ENCODE results near the gene TNFAIP8L2.

DNA sequence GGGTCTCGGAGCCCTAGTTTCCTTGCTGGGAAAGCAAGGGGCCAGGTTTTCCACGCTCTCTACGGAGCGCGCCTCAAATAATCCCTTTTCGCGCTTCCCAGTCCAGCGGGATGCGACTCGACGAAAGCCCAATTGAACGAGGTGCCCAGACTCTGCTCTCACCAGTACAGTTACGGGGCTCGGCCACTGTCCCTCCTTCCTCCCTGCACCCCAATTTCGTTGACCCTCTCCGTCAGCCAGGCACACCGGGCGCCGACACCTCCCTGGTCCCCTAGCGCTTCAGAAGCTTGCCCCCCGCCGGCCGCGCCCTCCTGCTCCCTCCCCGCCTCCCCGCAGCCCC is 10.4 kb upstream of the TNFAIP8L2 start:
- TF ChIP-seq, protein P1, sequence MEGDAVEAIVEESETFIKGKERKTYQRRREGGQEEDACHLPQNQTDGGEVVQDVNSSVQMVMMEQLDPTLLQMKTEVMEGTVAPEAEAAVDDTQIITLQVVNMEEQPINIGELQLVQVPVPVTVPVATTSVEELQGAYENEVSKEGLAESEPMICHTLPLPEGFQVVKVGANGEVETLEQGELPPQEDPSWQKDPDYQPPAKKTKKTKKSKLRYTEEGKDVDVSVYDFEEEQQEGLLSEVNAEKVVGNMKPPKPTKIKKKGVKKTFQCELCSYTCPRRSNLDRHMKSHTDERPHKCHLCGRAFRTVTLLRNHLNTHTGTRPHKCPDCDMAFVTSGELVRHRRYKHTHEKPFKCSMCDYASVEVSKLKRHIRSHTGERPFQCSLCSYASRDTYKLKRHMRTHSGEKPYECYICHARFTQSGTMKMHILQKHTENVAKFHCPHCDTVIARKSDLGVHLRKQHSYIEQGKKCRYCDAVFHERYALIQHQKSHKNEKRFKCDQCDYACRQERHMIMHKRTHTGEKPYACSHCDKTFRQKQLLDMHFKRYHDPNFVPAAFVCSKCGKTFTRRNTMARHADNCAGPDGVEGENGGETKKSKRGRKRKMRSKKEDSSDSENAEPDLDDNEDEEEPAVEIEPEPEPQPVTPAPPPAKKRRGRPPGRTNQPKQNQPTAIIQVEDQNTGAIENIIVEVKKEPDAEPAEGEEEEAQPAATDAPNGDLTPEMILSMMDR (IDR thresholded peaks at IDR 0.05), result no peak
- TF ChIP-seq POLR2A (IDR thresholded peaks at IDR 0.05), result no peak
